ENCODE measurements around the gene XYLT1. TPM values are rescaled to one million over a fixed set of nuclear protein-coding genes. Genes with fewer than 3 reads are reported as not detected.

Gene XYLT1
- total and polyA plus RNA-seq, 9 of the 15 experiments (the other 6 are each of a cell fraction or from before 2014, with no cell fraction given): 0.03 to 0.09 (median 0.08) TPM; not detected in 6

DNA sequence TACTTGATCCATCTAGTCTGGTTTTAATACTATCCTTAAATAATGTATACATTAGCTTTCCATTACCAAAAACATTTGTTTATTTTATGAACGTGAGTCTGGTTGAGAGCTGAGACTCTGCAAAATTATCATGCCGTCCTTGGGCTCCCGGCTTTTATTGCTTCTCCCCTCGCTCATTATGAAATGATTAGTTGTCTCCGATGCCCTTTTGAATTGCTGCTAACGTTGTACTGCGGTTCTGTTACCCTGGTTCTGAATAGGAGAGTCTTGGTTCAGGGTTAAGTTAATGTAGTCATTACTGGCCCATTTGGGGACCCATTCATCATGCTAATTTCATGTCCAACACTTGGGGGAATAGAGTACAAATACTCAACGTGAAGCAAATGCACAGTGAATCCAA is 12.8 kb downstream of the XYLT1 start (continued):
- TF ChIP-seq, protein P1, sequence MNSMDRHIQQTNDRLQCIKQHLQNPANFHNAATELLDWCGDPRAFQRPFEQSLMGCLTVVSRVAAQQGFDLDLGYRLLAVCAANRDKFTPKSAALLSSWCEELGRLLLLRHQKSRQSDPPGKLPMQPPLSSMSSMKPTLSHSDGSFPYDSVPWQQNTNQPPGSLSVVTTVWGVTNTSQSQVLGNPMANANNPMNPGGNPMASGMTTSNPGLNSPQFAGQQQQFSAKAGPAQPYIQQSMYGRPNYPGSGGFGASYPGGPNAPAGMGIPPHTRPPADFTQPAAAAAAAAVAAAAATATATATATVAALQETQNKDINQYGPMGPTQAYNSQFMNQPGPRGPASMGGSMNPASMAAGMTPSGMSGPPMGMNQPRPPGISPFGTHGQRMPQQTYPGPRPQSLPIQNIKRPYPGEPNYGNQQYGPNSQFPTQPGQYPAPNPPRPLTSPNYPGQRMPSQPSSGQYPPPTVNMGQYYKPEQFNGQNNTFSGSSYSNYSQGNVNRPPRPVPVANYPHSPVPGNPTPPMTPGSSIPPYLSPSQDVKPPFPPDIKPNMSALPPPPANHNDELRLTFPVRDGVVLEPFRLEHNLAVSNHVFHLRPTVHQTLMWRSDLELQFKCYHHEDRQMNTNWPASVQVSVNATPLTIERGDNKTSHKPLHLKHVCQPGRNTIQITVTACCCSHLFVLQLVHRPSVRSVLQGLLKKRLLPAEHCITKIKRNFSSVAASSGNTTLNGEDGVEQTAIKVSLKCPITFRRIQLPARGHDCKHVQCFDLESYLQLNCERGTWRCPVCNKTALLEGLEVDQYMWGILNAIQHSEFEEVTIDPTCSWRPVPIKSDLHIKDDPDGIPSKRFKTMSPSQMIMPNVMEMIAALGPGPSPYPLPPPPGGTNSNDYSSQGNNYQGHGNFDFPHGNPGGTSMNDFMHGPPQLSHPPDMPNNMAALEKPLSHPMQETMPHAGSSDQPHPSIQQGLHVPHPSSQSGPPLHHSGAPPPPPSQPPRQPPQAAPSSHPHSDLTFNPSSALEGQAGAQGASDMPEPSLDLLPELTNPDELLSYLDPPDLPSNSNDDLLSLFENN (IDR thresholded peaks at IDR 0.05; ENCODE audit: low read depth in 2 of 2, low read length in 2 of 2): no peak
- TF ChIP-seq, protein P2, sequence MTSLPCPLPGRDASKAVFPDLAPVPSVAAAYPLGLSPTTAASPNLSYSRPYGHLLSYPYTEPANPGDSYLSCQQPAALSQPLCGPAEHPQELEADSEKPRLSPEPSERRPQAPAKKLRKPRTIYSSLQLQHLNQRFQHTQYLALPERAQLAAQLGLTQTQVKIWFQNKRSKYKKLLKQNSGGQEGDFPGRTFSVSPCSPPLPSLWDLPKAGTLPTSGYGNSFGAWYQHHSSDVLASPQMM (CRISPR knock-in tag; IDR thresholded peaks at IDR 0.05): no peak
- TF ChIP-seq ARID3B (CRISPR knock-in tag; IDR thresholded peaks at IDR 0.05; ENCODE audit: borderline replicate concordance) (no peak), CUX1 (CRISPR knock-in tag; IDR thresholded peaks at IDR 0.05) (no peak), ZNF445 (CRISPR knock-in tag; IDR thresholded peaks at IDR 0.05; ENCODE audit: low read depth) (no peak), NR2C1 (IDR thresholded peaks at IDR 0.05) (no peak), NR2C1 (tag; IDR thresholded peaks at IDR 0.05) (no peak), PCBP1 (IDR thresholded peaks at IDR 0.05; ENCODE audit: low read depth, low read length, poor library complexity, severe bottlenecking) (no peak), ZFX (CRISPR knock-in tag; IDR thresholded peaks at IDR 0.05) (no peak)

Measured in K562 (cell line).